Hepatocyte (in vitro differentiated cells): Measurements from ENCODE around the gene DSCAM.

Source experiments
- CTCF ChIP-seq: fragments of 200-600 bp; sonication (generic); IDR thresholded peaks from 2 replicates; pipeline ENCODE4 v1.5.1; 2016; ENCODE audit warnings: antibody characterized with exemption, mild to moderate bottlenecking; ENCODE audit not compliant: poor library complexity
- EZH2phosphoT487 ChIP-seq: fragments of 200-600 bp; sonication (generic); IDR thresholded peaks from one replicate; pipeline ENCODE4 v1.6.1; 2018; ENCODE audit warnings: antibody characterized with exemption, mild to moderate bottlenecking, low read depth, moderate library complexity; ENCODE audit not compliant: unreplicated experiment, severe bottlenecking

GRCh38 chr21:40472013-40472412 is 374.9 kb downstream of the DSCAM start:
- TF ChIP-seq CTCF: no peak
- no peak for TF ChIP-seq EZH2phosphoT487
